H1 (cell line): ENCODE measurements around the gene TRMT10C. TPM values are rescaled to one million over a fixed set of nuclear protein-coding genes. Genes with fewer than 3 reads are reported as not detected.

Source experiments
- BACH1 ChIP-seq: IDR thresholded peaks from 2 replicates; pipeline ENCODE4 v1.6.1; 2012; ENCODE audit warnings: low read length, improper control_type of control experiment
- FOSL1 ChIP-seq: IDR thresholded peaks from 2 replicates; pipeline ENCODE4 v1.6.1; 2011; ENCODE audit warnings: mild to moderate bottlenecking, low read depth, low read length, moderate library complexity; ENCODE audit not compliant: insufficient read depth
- NANOG ChIP-seq: IDR thresholded peaks from 2 replicates; pipeline ENCODE4 v1.6.1; 2011; ENCODE audit warnings: low read length, low read depth, mild to moderate bottlenecking, inconsistent platforms; ENCODE audit not compliant: insufficient read depth, poor library complexity, severe bottlenecking
- SP4 ChIP-seq: IDR thresholded peaks from 2 replicates; pipeline ENCODE4 v1.6.1; 2012; ENCODE audit warnings: low read length, inconsistent platforms
- ZNF274 ChIP-seq: IDR thresholded peaks from 2 replicates; pipeline ENCODE4 v1.7.0; 2012; ENCODE audit warnings: low read length, borderline replicate concordance; ENCODE audit errors: extremely low read depth
- polyA plus RNA-seq, 7 experiments: library from polyadenylated mRNA; depleted of rRNA in 3 of 7; stranded (reverse) in 5 of 7; unstranded in 2 of 7; fragments of >200 nt in 5 of 7; fragments of 200-250 nt in 2 of 7; gene quantifications; 1 replicate in 5 of 7; 2 replicates in 1 of 7; 4 replicates in 1 of 7; pipeline versions ENCODE4 v1.2.1 to v1.2.3, GENCODE V29; 2011 to 2013; ENCODE audit warnings: missing spikeins in 2 of 7, mixed read lengths in 2 of 7
- total RNA-seq: library from RNA; stranded (reverse); fragmentation: NEBNext Ultra II Directional; extraction: Animal tissue kit (Norgen Biotek cat#: 25700); gene quantifications from 2 replicates; pipeline ENCODE4 v1.2.1, GENCODE V29; 2021
- TF ChIP-seq, protein P1 (sequence below): fragments of 300-600 bp; sonication (generic); IDR thresholded peaks from 2 replicates; pipeline ENCODE4 v1.7.1; 2012; ENCODE audit warnings: low read length, moderate library complexity, mild to moderate bottlenecking, inconsistent platforms; ENCODE audit not compliant: insufficient replicate concordance
- TF ChIP-seq, protein P2 (sequence below): IDR thresholded peaks from 2 replicates; pipeline ENCODE4 v1.6.1; 2011; ENCODE audit warnings: low read length, improper control_type of control experiment

The TRMT10C gene
- total and polyA plus RNA-seq, 2 of the 8 experiments (the other 6 are each of a cell fraction or from before 2014, with no cell fraction given), result 27.4 to 55.9 TPM

GRCh38 chr3:101548527-101549105, 13.1 kb upstream of the TRMT10C start (continued):
- TF ChIP-seq, protein P1, sequence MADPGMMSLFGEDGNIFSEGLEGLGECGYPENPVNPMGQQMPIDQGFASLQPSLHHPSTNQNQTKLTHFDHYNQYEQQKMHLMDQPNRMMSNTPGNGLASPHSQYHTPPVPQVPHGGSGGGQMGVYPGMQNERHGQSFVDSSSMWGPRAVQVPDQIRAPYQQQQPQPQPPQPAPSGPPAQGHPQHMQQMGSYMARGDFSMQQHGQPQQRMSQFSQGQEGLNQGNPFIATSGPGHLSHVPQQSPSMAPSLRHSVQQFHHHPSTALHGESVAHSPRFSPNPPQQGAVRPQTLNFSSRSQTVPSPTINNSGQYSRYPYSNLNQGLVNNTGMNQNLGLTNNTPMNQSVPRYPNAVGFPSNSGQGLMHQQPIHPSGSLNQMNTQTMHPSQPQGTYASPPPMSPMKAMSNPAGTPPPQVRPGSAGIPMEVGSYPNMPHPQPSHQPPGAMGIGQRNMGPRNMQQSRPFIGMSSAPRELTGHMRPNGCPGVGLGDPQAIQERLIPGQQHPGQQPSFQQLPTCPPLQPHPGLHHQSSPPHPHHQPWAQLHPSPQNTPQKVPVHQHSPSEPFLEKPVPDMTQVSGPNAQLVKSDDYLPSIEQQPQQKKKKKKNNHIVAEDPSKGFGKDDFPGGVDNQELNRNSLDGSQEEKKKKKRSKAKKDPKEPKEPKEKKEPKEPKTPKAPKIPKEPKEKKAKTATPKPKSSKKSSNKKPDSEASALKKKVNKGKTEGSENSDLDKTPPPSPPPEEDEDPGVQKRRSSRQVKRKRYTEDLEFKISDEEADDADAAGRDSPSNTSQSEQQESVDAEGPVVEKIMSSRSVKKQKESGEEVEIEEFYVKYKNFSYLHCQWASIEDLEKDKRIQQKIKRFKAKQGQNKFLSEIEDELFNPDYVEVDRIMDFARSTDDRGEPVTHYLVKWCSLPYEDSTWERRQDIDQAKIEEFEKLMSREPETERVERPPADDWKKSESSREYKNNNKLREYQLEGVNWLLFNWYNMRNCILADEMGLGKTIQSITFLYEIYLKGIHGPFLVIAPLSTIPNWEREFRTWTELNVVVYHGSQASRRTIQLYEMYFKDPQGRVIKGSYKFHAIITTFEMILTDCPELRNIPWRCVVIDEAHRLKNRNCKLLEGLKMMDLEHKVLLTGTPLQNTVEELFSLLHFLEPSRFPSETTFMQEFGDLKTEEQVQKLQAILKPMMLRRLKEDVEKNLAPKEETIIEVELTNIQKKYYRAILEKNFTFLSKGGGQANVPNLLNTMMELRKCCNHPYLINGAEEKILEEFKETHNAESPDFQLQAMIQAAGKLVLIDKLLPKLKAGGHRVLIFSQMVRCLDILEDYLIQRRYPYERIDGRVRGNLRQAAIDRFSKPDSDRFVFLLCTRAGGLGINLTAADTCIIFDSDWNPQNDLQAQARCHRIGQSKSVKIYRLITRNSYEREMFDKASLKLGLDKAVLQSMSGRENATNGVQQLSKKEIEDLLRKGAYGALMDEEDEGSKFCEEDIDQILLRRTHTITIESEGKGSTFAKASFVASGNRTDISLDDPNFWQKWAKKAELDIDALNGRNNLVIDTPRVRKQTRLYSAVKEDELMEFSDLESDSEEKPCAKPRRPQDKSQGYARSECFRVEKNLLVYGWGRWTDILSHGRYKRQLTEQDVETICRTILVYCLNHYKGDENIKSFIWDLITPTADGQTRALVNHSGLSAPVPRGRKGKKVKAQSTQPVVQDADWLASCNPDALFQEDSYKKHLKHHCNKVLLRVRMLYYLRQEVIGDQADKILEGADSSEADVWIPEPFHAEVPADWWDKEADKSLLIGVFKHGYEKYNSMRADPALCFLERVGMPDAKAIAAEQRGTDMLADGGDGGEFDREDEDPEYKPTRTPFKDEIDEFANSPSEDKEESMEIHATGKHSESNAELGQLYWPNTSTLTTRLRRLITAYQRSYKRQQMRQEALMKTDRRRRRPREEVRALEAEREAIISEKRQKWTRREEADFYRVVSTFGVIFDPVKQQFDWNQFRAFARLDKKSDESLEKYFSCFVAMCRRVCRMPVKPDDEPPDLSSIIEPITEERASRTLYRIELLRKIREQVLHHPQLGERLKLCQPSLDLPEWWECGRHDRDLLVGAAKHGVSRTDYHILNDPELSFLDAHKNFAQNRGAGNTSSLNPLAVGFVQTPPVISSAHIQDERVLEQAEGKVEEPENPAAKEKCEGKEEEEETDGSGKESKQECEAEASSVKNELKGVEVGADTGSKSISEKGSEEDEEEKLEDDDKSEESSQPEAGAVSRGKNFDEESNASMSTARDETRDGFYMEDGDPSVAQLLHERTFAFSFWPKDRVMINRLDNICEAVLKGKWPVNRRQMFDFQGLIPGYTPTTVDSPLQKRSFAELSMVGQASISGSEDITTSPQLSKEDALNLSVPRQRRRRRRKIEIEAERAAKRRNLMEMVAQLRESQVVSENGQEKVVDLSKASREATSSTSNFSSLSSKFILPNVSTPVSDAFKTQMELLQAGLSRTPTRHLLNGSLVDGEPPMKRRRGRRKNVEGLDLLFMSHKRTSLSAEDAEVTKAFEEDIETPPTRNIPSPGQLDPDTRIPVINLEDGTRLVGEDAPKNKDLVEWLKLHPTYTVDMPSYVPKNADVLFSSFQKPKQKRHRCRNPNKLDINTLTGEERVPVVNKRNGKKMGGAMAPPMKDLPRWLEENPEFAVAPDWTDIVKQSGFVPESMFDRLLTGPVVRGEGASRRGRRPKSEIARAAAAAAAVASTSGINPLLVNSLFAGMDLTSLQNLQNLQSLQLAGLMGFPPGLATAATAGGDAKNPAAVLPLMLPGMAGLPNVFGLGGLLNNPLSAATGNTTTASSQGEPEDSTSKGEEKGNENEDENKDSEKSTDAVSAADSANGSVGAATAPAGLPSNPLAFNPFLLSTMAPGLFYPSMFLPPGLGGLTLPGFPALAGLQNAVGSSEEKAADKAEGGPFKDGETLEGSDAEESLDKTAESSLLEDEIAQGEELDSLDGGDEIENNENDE, result no peak
- TF ChIP-seq, protein P2, sequence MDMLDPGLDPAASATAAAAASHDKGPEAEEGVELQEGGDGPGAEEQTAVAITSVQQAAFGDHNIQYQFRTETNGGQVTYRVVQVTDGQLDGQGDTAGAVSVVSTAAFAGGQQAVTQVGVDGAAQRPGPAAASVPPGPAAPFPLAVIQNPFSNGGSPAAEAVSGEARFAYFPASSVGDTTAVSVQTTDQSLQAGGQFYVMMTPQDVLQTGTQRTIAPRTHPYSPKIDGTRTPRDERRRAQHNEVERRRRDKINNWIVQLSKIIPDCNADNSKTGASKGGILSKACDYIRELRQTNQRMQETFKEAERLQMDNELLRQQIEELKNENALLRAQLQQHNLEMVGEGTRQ, result no peak
- TF ChIP-seq NANOG (no peak), ZNF274 (no peak), FOSL1 (no peak), SP4 (no peak), BACH1 (no peak)
- TF ChIP-seq, all 59 proteins: peak for 0
